GM12864 (cell line): ENCODE results near the gene APCDD1L.

Experiments used
- DNase-seq: peaks from one replicate; pipeline ENCODE4 v3.0.0-alpha.2; 2011; ENCODE audit warnings: low read depth
- H3K4me3 ChIP-seq: 2 replicates; pipeline ENCODE4 v1.5.1; 2011; ENCODE audit warnings: mild to moderate bottlenecking, low read depth, low read length, control low read depth
- TF ChIP-seq, protein P1 (sequence below): IDR thresholded peaks from 2 replicates; pipeline ENCODE4 v1.5.1; 2011; ENCODE audit warnings: low read depth, mild to moderate bottlenecking, moderate library complexity, low read length, control low read depth, inconsistent platforms; ENCODE audit errors: missing control alignments

APCDD1L gene

DNA sequence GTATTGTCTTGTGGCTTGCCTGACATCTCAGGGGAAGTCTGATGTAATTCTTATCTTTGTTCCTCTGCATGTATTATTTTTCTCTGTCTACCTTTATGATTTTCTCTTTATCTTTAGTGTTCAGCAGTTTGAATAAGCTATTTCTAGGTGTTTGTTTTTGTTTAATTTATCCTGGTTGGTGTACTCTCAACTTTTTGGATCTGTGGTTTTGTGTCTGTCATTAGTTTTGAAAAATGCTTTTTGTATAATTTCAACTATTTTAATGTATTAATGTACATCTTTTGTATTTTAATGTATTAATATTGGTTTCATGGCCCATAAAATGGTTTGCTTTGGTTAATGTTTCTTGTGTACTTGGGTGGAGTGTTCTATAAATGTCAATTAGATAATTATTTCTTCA is 15.9 kb upstream of the APCDD1L start:
- no peak for DNase-seq
- TF ChIP-seq, protein P1, sequence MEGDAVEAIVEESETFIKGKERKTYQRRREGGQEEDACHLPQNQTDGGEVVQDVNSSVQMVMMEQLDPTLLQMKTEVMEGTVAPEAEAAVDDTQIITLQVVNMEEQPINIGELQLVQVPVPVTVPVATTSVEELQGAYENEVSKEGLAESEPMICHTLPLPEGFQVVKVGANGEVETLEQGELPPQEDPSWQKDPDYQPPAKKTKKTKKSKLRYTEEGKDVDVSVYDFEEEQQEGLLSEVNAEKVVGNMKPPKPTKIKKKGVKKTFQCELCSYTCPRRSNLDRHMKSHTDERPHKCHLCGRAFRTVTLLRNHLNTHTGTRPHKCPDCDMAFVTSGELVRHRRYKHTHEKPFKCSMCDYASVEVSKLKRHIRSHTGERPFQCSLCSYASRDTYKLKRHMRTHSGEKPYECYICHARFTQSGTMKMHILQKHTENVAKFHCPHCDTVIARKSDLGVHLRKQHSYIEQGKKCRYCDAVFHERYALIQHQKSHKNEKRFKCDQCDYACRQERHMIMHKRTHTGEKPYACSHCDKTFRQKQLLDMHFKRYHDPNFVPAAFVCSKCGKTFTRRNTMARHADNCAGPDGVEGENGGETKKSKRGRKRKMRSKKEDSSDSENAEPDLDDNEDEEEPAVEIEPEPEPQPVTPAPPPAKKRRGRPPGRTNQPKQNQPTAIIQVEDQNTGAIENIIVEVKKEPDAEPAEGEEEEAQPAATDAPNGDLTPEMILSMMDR, result no peak
- no peak overlapping the region for H3K4me3 ChIP-seq

DNA sequence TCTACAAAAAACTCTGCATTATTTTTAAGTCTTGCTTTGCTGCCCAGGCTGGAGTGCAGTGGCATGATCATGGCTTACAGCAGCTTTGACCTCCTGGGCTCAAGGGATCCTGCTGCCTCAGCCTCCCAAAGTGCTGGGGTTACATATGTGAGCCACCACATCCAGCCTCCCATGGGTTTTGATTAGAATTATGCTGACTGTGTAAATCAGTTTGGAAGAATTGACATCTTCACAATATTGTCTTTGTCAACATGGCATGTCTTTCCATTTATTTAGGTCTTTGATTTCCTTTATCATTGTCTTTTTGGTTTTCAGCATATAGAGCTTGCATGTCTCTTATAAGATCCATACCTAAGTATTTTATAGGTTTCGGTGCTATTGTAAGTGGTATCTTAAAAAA is 13.2 kb upstream of the APCDD1L start:
- no peak overlapping the region for H3K4me3 ChIP-seq
- TF ChIP-seq, protein P1, result no peak
- DNase-seq, result no peak

DNA sequence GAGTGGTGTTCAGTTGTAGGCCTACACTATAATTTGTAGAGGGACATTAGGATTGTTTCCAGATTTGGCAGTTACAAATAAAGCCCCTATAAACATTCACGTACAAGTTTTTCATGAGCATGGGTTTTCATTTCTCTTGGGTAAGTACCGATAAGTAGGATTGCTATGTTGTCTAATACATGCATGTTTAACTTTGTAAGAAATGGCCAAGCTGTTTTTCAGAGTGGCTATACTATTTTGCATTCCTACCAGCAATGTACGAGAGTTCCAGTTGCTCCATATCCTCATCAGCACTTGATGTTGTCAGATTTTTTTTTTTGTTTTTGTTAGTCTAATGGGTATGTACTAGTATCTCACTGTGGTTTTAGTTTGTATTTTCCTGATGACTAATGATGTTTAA is 11.2 kb upstream of the APCDD1L start:
- DNase-seq, result no peak
- TF ChIP-seq, protein P1, result no peak
- no peak overlapping the region for H3K4me3 ChIP-seq

DNA sequence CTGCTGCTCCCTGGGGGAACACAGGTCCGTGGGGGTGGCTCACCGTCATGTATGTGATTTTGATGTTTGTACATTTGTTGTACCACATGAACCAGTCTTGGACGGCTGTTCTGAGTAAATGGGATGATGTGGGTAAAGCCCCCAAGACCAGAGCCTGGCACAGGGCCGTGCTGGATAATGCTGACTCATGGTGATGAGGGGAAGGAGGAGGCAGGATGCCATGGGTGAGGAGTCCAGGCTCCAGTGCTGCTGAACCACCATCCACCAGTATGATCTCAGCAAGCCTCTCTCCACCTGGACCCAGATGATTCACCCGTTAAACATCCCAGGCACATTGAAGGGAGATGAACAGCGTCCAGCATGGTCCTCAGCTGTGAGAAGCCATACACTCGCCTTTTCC is 9.6 kb upstream of the APCDD1L start:
- TF ChIP-seq, protein P1, result no peak

DNA sequence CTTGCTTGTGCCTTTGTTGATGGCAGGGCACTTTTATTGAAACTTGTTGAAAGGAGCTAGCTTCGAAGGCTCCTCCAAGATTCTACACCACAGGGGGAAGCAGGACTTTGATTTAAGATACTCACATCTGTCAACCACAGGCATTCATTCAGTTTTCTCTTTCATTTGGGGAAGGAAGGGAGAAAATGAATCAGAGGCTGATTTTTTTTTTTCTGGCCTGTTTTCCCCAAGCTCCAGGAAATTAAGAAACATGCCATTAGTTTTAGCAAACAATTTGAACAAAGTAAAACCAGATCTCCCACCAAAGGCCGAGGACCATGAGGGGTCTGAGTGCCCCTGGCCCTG is 8.7 kb upstream of the APCDD1L start:
- DNase-seq, result no peak

More for the DNA sequence above, 9.6 kb upstream of the APCDD1L start:
- no peak for DNase-seq
- no peak overlapping the region for H3K4me3 ChIP-seq

DNA sequence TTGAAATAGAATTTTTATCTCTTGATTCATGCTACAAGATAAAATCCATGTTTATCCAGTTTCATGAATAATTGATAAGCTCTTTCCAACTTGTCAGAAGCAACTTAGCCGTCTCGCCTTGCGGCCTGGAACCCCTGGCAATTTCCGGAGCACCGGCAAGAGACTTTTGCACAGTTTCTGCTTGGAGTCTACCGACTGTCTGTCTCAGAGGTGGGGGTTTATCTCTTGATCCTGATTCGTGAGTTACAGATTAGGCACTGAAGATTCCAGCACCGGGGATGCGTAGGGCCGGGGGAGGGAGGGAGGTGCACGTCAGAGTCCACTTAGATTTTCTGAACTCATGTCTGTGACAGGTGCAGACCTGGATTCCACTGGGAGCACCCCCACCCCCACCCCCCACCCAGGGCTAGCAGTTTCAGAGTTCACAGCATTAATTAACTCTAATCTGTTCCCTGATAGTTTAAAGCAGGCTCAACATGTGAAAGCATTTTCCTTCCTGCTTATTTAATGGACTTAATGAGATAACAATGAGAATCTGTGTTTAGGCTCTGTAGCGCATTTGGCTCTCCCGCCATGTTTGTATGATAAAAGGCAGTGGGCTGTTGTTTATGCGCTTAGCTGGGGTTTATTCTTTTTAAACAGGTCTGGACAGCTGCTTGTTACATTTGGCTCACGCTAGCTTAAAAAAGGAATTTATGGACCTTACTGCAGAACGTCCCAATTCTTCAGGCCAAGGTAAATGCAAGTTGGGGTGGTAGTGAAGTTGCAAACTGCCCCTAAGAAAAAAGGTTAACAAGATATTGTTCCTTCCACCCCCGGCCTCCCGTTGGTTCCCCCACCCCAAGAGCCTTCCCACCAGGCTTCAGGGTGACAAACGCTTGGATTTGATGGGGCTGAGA is 8.1 kb upstream of the APCDD1L start:
- DNase-seq, result no peak
- TF ChIP-seq, protein P1, result no peak
- H3K4me3 ChIP-seq, result no peak overlapping the region

More for the DNA sequence above, 8.7 kb upstream of the APCDD1L start:
- TF ChIP-seq, protein P1, result no peak
- no peak overlapping the region for H3K4me3 ChIP-seq

DNA sequence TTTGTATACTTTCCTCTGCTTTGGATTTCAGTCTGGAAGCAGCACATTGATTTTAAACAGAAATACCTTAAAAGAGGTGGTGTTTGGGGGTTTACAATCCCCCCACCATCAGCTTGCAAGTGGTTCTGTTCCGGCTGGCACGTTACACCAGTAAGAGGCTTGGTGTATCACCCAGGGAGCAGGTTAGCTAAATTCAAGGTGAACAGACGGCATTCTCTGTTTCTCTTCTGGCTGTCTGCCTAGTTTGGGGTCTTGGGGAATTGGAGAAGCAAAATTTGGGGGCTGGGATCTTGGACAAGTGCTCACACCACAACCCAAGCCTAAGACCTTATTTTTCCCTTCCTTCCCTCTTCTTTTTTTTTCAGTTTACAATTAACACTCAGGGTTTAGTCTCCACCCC is 7.5 kb upstream of the APCDD1L start:
- TF ChIP-seq, protein P1, result no peak
- DNase-seq, result no peak
- no peak overlapping the region for H3K4me3 ChIP-seq
